Stomach (tissue), 9 donors: ENCODE measurements around the gene KCNJ5. TPM values are rescaled to one million over a fixed set of nuclear protein-coding genes. Genes with fewer than 3 reads are reported as not detected.

ENCODE experiments used
- DNase-seq, 2 donors: peaks; one replicate each; pipeline versions ENCODE4 v3.0.0 to v3.0.0-alpha.2; 2013 to 2019
- H3K27ac ChIP-seq, 5 donors: fragments of 200-600 bp in 4 of 5; sonication (generic) in 4 of 5; one replicate each; pipeline ENCODE4 v1.5.1; 2013 to 2019; ENCODE audit warnings: mild to moderate bottlenecking in 1 of 5, moderate library complexity in 1 of 5
- H3K27me3 ChIP-seq, 3 donors: fragments of 200-600 bp; sonication (generic); one replicate each; pipeline ENCODE4 v1.5.1; 2017 to 2019; ENCODE audit warnings: mixed run types in 1 of 3
- H3K36me3 ChIP-seq, 4 donors: fragments of 200-600 bp; sonication (generic); 1 replicate in 3 of 4; 2 replicates in 1 of 4; pipeline ENCODE4 v1.5.1; 2016 to 2019
- H3K4me1 ChIP-seq, 4 donors: fragments of 200-600 bp; sonication (generic); one replicate each; pipeline ENCODE4 v1.5.1; 2016 to 2019
- H3K4me3 ChIP-seq, 4 donors: fragments of 200-600 bp; sonication (generic) in 3 of 4; one replicate each; pipeline ENCODE4 v1.5.1; 2016 to 2019; ENCODE audit warnings: mild to moderate bottlenecking in 1 of 4
- H3K9me3 ChIP-seq, 4 donors: fragments of 200-600 bp; sonication (generic); one replicate each; pipeline ENCODE4 v1.5.1; 2016 to 2019
- CTCF ChIP-seq, 7 experiments: fragments of 450-650 bp in 4 of 7; fragments of 200-600 bp in 3 of 7; sonication (generic) in 3 of 7; IDR thresholded peaks; one replicate each; pipeline ENCODE4 v1.5.1; 2016 to 2019; ENCODE audit warnings: antibody characterized with exemption in 7 of 7, control low read depth in 2 of 7, mild to moderate bottlenecking in 1 of 7
- EP300 ChIP-seq: sonication (generic); formaldehyde crosslinking; IDR thresholded peaks from one replicate; pipeline ENCODE4 v1.6.1; 2017; ENCODE audit warnings: antibody characterized with exemption
- POLR2A ChIP-seq, 4 donors: fragments of 450-650 bp; IDR thresholded peaks; one replicate each; pipeline ENCODE4 v1.6.1; 2016; ENCODE audit warnings: antibody characterized with exemption in 4 of 4, control low read depth in 2 of 4, mild to moderate bottlenecking in 1 of 4, moderate library complexity in 1 of 4
- POLR2AphosphoS5 ChIP-seq, 3 donors: sonication (generic); formaldehyde crosslinking; IDR thresholded peaks; one replicate each; pipeline ENCODE4 v1.6.1; 2016; ENCODE audit warnings: antibody characterized with exemption in 3 of 3
- WGBS, 5 donors: extraction: QIAGEN DNeasy Blood & Tissue Kit in 3 of 5; methylation state at CpG; one replicate each; pipeline versions ENCODE4 v1.1.5 to v1.1.7; 2013 to 2018; 5-methylcytosine and 5-hydroxymethylcytosine counted together
- intact Hi-C: fragments of 100-400 bp; cut with DNase I; formaldehyde crosslinking; loops from one replicate; pipeline ENCODE4 v1.15.1; 2023; ENCODE audit warnings: low total_unique reads
- polyA plus RNA-seq, 3 donors: library from polyadenylated mRNA; stranded (reverse); fragments of 200-250 nt; gene quantifications; one replicate each; pipeline ENCODE4 v1.2.3, GENCODE V29; 2013
- total RNA-seq, 5 donors: library from RNA; depleted of rRNA; stranded (reverse); fragments of >200 nt; gene quantifications; one replicate each; pipeline versions ENCODE4 v1.1.0 to v1.2.3, GENCODE V29; 2014 to 2016
- donor health status: healthy with polysubstance abuse.
- donor health status: Bipolar disorder and iron deficiency.
- donor health status: healthy.

KCNJ5 gene
- total and polyA plus RNA-seq, 8 donors = 0.25 to 1.9 (median 0.83) TPM; not detected in 2

GRCh38 chr11:128953151-128953550 is 62.0 kb downstream of the KCNJ5 start:
- Histone ChIP-seq H3K4me1 (peaks cover 0 to 4% (median 0%) of the 10 kb centered on the region in 4 donors), H3K27ac (no peak overlapping the region), H3K27me3 (peaks cover 0 to 15% (median 0%) of the 10 kb centered on the region in 3 donors), H3K9me3 (no peaks in the 10 kb centered on the region), H3K36me3 (no peaks in the 10 kb centered on the region), H3K4me3 (no peak overlapping the region)
- no peak for TF ChIP-seq EP300
- no peak for TF ChIP-seq POLR2A (IDR thresholded peaks at IDR 0.05)
- no peak for TF ChIP-seq POLR2AphosphoS5 (IDR thresholded peaks at IDR 0.05)
- no peak for TF ChIP-seq CTCF (IDR thresholded peaks at IDR 0.05)
- WGBS, 5 donors = 86 to 96% (median 95%) methylated on average over 16 of the region's 16 CpGs
- intact Hi-C loops = no loop called here
- DNase-seq = no peak

- H3K4me3 ChIP-seq = no peak overlapping the region
- no peaks in the 10 kb centered on the region for H3K9me3 ChIP-seq
- DNase-seq = no peak
- H3K36me3 ChIP-seq = no peaks in the 10 kb centered on the region
- intact Hi-C loops = loop anchor here (2.0 kb wide), 1 partner anchor 71 kb away; no protein-coding TSS in a partner anchor
- peaks cover 0 to 4% (median 0%) of the 10 kb centered on the region in 4 donors for H3K4me1 ChIP-seq
- 34 to 54% (median 47%) methylated on average over 3 of the region's 3 CpGs for WGBS, 5 donors
- no peak overlapping the region for H3K27ac ChIP-seq
- H3K27me3 ChIP-seq = peaks cover 0 to 15% (median 0%) of the 10 kb centered on the region in 3 donors
- TF ChIP-seq POLR2AphosphoS5 (IDR thresholded peaks at IDR 0.05) (no peak), EP300 (no peak), POLR2A (IDR thresholded peaks at IDR 0.05) (no peak), CTCF (IDR thresholded peaks at IDR 0.05) (no peak)
Measured at GRCh38 chr11:128955636-128956035, 64.5 kb downstream of the KCNJ5 start.

GRCh38 chr11:128956401-128957201 is 65.4 kb downstream of the KCNJ5 start:
- 49 to 51% (median 51%) methylated on average over 8 of the region's 8 CpGs for WGBS, 5 donors
- Histone ChIP-seq H3K4me3 (no peak overlapping the region), H3K4me1 (peaks cover 0 to 4% (median 0%) of the 10 kb centered on the region in 4 donors), H3K27me3 (peaks cover 0 to 15% (median 0%) of the 10 kb centered on the region in 3 donors), H3K36me3 (peaks cover 0 to 4% (median 0%) of the 10 kb centered on the region in 4 donors), H3K9me3 (no peaks in the 10 kb centered on the region), H3K27ac (no peak overlapping the region)
- no peak for TF ChIP-seq EP300
- TF ChIP-seq CTCF (IDR thresholded peaks at IDR 0.05) = peak in 5 of 7 experiments; percentile 26 to 87 (median 62)
- intact Hi-C loops = loop anchor here (2.0 kb wide), 1 partner anchor 72 kb away; no protein-coding TSS in a partner anchor
- peak in 1 of 2 donors; percentile 87 for DNase-seq

GRCh38 chr11:128957202-128957482 is 66.0 kb downstream of the KCNJ5 start:
- 72 to 91% (median 83%) methylated on average over 8 of the region's 8 CpGs for whole genome bisulfite sequencing, 5 donors
- H3K36me3 ChIP-seq = peaks cover 0 to 4% (median 0%) of the 10 kb centered on the region in 4 donors
- no peaks in the 10 kb centered on the region for H3K9me3 ChIP-seq
- intact Hi-C loops = loop anchor here (2.0 kb wide), 1 partner anchor 72 kb away; no protein-coding TSS in a partner anchor
- no peak overlapping the region for H3K27ac ChIP-seq
- H3K4me1 ChIP-seq = peaks cover 0 to 4% (median 0%) of the 10 kb centered on the region in 4 donors
- DNase-seq = no peak
- peaks cover 0 to 15% (median 0%) of the 10 kb centered on the region in 3 donors for H3K27me3 ChIP-seq
- TF ChIP-seq POLR2AphosphoS5 (IDR thresholded peaks at IDR 0.05) = no peak
- H3K4me3 ChIP-seq = no peak overlapping the region

- no peak for DNase-seq
- intact Hi-C loops = no loop called here
- H3K27ac ChIP-seq = no peak overlapping the region
- no peak overlapping the region for H3K4me3 ChIP-seq
- H3K27me3 ChIP-seq = peaks cover 0 to 7% (median 0%) of the 10 kb centered on the region in 3 donors
- H3K9me3 ChIP-seq = no peaks in the 10 kb centered on the region
- no peak for TF ChIP-seq EP300
- no peak for TF ChIP-seq CTCF (IDR thresholded peaks at IDR 0.05)
- TF ChIP-seq POLR2A (IDR thresholded peaks at IDR 0.05) = no peak
- TF ChIP-seq POLR2AphosphoS5 (IDR thresholded peaks at IDR 0.05) = no peak
- H3K4me1 ChIP-seq = no peaks in the 10 kb centered on the region
- peaks cover 0 to 5% (median 2%) of the 10 kb centered on the region in 4 donors for H3K36me3 ChIP-seq
- WGBS, 5 donors = 79 to 91% (median 89%) methylated on average over 2 of the region's 2 CpGs
Measured at GRCh38 chr11:128961645-128962044, 70.5 kb downstream of the KCNJ5 start.
